GM12891 (cell line): ENCODE results near the gene SEMA4F.

Experiments
- PAX5 ChIP-seq: IDR thresholded peaks from 2 replicates; pipeline ENCODE4 v1.6.1; 2011; ENCODE audit warnings: low read length, moderate library complexity, mild to moderate bottlenecking; ENCODE audit not compliant: insufficient read depth, severe bottlenecking
- POLR2A ChIP-seq: IDR thresholded peaks from 2 replicates; pipeline ENCODE4 v1.6.1; 2011; ENCODE audit warnings: low read depth, low read length, control low read depth
- POLR2AphosphoS5 ChIP-seq: IDR thresholded peaks from 2 replicates; pipeline ENCODE4 v1.6.1; 2011; ENCODE audit warnings: low read depth, low read length, control low read depth
- POU2F2 ChIP-seq: IDR thresholded peaks from 2 replicates; pipeline ENCODE4 v1.6.1; 2011; ENCODE audit warnings: low read depth, mild to moderate bottlenecking, control low read depth, low read length, moderate library complexity
- SPI1 ChIP-seq: IDR thresholded peaks from 2 replicates; pipeline ENCODE4 v1.6.1; 2011; ENCODE audit warnings: low read depth, low read length, control low read depth
- TAF1 ChIP-seq: IDR thresholded peaks from 2 replicates; pipeline ENCODE4 v1.6.1; 2011; ENCODE audit warnings: low read depth, low read length, control low read depth

DNA sequence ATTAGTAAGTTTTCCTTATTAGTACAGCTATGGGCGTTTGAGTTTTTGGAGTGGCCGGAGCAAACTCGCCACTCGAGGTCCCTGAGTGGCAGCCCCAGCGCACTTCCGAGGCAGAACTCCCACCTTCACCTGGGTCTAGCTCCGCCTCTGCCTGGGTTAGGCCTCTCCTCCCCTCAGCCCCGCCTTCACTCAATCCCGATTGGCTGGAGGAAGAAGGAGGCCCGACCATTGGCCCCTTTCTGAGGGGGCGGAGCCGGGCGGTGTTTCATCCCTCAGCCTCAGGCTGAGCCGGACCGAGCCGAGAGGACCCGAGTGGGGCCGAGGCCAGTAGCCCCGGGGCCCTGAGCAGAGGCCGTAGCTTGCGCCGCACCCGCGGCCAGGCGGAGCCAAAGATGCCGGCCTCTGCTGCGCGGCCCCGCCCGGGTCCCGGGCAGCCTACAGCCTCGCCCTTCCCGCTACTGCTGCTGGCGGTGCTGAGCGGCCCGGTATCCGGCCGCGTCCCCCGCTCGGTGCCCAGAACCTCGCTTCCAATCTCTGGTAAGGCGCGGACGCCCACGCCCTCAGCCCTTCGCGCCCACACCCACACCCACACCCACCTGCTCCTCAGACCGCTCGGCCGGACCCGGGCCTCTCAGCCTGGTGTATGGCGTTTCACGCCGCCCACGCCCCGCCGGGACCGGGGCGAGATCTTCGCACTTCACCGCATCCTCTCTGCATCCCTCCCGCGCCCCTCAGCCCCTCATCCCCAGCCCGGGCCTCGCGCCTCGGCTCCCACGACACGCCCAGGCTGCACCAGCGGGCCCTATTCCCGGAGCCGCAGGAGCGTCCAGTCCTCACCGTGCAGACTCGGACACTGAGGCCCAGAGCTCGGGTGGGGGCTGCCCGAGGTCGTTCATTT is at the start of gene SEMA4F:
- TF ChIP-seq POLR2A (no peak), SPI1 (no peak), POLR2AphosphoS5 (no peak), POU2F2 (no peak), TAF1 (no peak), PAX5 (no peak)
